Stimulated activated CD4-positive, alpha-beta T cell treated with anti-CD3 and anti-CD28 coated beads, Interleukin-15, amount 100 ng/mL, for 24 hours (primary cell): Measurements from ENCODE around the gene MYOM3.

ENCODE experiments used
- DNase-seq: peaks from one replicate; pipeline ENCODE4 v3.0.0-alpha.2; 2020

MYOM3 gene

DNA sequence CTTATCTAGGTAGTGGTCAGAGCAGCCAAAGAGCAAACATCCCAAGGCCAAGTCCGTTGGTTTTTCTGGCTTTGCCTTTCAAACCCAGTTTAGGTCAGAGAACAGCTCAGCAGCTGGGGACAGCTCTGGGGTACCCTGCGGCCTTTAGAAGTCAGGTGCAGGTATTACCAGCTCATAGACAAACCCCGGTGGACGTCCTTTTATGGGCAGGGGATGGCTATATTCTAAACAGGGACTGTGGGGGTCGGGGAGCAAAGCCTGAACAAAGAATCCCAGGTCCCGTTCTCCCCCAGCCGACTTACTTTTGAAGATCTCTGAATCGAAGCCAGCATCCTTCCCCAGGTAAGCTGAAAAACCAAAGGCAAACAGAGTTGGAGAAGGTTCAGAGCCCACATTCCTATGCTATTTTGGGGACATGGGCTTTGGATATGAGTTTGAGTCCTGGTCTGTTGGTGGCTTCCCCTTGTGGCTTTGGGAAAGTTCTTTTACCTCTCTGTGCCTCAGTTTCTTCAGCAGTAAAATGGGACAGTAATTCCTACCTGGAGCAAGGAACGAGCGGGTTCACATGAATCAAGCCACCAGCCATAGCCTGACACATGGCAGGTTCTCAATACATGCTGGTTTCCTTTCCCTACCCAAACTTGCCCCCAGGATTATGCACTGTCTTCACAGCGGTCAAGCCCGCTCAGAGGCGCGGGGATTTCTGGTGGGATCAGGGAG lies 16.6 kb downstream of the MYOM3 start:
- DNase-seq: no peak

DNA sequence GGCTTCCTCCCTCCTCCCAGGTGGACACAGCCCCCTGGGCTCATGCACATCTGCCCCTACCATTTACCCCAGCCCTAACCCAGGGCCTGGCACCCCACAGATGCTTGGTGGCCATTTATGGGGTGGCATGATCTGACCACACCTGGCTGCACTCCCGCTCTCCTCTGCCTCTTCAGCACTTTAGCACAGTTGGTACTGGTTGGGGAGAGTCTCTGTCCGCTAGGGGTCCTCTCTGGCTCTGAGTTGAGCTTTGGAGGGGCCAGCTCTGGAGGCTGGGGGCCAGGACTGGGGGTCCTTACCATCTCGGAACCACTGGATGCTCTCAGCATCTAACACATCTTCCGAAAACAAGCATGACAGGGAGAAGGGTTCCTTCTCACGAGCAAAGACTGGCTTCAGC lies 17.4 kb downstream of the MYOM3 start:
- DNase-seq: no peak

DNA sequence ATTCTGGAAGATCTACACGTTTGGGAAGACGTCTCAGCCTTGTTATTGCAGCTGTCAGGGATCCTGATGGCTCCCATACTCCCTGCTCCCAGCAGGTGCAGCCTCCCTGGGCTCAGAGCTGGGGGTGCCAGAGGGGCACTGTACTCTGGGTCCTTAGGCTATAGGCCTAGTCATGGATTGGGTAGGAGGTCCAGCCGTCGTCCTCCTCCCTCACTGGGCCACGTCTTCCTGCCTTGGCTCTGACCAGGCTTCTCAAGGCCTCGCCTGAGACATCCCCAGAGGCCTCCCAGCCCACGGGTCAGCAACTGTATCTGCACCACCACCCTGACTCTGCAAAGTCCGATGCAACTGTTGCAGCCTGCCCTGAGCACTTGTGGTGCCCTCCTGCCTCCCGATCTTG lies 18.2 kb downstream of the MYOM3 start:
- no peak for DNase-seq

DNA sequence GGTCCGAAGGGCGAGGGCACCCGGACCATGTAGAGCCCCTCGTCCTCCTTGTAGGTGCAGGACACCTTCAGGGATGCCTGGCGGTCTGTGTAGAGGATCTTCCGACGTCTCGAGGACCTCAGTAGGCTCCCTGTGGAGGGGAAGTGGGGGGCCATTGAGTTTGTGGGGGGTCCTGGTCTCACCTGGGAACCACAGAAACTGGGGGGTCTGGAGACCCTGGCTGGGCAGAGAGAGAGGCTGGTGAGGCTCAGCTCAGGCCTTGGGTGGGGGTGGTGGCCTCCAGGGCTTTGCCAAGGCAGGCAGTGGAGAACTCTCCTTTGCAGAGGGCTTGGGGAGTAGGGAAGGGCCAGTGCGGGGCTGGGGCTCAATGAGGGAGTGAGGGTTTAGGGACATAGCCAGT lies 19.0 kb downstream of the MYOM3 start:
- DNase-seq: no peak

GRCh38 chr1:24091971-24092482 lies 19.9 kb downstream of the MYOM3 start:
- peak; percentile 18 for DNase-seq

DNA sequence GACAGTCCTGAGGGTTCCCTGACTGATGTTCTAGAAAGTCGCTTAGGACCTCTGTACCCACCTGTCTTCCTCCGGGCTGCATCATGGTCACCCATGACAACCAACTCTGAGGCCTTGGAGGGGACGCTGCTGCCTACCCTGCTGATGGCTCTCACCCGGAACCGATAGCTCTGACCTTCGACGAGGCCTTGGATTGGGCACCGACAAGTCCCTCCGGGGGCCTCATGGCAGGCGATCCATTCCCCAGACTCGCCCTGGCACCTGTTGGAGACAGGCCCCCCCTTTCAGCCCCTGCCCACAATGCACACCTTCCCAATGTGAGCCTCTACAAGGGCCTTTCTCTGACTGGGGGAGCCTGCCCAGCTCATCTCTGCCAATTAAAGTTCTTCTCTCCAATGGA lies 21.2 kb downstream of the MYOM3 start:
- DNase-seq: no peak

DNA sequence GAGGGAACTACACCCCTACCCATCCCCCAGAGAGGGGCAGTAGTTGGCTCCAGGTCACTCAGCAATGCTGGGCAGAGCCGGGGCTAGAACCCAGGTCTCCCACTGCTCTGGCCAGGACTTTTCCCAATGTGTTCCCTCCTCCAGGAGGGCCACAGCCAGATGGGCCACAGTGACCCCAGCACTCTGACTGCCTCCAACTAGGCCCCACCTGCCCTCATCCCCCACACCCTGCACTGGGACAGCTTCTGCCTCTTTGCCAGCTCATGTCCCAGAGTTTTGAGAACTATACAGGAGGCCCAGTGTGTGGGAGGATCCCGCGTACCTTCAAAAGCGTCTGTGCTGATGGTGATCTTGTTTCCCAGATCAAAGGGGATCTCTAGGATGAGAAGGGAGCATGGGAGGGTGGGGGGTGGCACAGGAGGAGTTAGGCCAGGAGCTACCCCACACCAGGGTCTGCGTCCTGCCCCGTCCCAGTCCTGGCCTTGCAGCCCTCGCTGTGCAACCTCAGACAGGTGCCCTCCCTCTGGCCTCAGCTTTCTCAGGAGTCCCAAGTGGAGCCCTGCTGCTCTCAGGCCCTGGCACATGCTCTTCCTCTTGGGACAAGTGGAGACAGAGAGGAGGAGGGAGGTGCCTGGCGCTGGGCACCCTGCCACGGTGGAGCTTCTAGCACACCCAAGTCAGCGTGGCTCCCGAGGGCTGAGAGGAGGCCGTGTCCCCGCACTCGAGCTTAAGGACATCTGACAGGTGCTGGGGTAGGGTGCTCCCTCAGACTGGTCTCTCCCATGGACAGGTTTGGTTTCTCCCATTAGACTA lies 22.0 kb downstream of the MYOM3 start:
- DNase-seq: no peak

DNA sequence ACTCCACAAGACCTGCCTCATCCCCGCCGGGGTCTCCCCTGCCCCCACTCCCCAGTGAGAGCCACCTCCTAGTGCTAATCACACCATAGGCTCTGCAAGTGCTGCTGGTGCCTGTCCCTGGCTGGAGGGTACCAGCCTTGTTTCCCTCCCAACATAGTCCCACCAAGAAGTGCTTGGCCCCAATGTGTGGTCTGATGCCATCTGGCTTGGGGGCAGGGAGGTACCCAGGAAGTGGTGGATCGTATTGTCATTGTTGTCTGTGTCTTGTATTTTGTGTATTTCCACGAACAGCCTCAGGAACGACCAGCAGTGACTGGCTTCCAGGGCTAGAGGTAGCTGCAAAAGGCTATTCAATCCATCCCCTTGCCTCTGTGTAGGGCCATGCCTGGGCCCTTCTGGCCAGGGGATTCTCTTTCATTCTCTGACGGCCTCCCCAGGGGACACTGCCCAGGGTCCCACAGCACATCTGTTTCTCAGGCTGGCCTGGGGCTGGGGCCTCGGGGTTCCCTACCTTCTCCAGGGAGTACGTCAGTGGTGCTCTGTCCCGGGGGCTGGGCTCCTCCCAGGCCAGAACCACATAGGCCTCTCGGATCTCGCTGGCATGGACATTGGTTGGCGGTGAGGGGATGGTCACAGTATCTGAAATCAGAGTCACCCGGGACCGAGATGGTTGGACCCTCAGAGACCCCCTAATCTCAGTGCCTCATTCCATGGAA lies 22.8 kb downstream of the MYOM3 start:
- DNase-seq: no peak

DNA sequence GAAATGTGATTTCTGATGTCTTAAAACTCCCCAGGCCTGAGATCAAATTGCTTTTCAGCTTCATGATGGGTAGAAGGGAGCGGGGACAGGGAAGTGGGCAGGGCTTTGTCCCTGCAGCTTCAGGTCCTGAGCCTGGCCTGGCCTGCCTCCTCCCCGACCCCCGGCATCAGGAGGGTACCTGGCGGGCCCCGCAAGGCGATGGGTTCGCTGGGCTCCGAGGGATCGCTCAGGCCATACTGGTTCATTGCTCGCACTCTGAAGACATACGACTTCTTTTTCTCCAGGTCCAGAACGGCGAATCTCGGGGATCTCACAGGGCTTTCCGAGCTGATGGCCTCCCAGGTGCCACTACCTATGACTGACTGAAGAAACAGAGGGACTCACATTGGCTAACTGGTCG lies 25.5 kb downstream of the MYOM3 start:
- no peak for DNase-seq

DNA sequence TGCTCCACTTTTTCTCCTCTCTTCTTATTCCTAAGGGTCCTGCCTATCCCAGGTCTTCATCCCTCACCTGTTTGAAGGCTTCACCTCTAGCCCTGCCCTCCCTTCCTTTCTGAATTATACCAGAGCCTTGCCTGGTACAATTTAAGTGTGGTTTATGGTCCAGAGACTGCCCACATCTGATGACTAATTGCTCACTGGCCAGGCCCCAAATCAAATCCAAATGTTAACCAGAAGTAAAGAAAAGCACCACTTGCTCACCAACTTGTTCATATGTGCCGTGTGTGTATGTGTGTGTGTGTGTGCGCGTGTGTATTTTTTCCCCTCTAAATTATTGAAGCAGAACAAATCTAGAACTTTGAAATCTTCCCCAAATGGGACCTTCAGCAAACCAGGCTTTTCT lies 26.4 kb downstream of the MYOM3 start:
- DNase-seq: no peak

GRCh38 chr1:24085007-24085406 lies 26.9 kb downstream of the MYOM3 start:
- no peak for DNase-seq

GRCh38 chr1:24084050-24084449 lies 27.9 kb downstream of the MYOM3 start:
- DNase-seq: no peak

DNA sequence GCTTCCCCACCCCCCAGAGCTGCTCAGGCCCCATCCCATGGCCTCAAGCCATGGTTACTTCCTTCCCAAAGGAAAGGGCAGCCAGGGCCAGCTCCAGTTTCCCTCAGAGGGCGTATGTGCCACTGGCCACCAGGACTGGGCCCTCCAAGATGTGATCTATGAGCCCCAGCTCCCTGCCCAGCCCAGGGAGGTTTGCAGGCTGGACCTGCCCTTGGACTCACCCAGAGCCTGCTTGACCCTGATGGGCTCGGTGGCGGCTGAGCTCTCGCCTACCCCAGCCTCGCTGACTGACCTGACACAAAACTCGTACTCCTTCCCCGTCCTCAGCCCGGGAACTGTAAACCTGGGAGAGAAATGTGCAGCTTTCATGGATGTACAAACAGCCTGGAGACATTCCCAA lies 29.6 kb downstream of the MYOM3 start:
- DNase-seq: no peak

GRCh38 chr1:24081190-24081589 lies 30.7 kb downstream of the MYOM3 start:
- DNase-seq: no peak

GRCh38 chr1:24080131-24080530 lies 31.8 kb downstream of the MYOM3 start:
- no peak for DNase-seq

DNA sequence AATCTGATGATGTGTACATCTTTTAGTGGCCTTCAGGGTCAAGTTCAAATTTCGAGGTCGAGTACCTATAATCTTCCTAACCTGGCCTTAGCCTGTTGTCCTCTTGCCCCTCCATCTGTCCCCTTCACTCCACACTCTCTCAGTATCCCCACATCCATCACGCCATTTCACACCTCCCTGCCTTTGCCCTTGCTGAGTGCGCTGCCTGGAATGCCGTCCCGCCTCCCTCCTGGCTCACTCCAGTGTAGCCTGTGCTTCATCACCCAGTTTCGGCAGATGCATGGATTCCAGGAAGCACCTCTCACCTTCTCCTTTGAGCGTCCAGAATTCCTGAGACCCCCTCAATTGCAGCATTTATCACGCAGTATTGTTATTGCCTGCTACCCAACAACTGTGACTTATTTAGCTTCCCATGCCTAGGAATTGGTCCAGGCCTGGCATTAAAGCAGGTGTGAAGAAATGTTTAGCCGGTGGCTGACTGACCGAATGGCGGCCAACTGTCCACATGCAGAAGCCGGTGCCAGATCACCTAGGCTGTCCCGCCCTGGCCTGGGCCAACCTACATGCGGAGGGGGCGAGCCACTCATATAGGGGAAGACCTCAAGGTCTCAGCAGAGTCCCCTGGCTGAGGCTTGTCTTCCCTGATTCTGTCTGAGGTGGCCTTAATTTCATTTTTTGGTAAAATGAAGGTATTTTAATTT lies 34.5 kb downstream of the MYOM3 start:
- DNase-seq: no peak

GRCh38 chr1:24075946-24076345 lies 36.0 kb downstream of the MYOM3 start:
- DNase-seq: no peak

DNA sequence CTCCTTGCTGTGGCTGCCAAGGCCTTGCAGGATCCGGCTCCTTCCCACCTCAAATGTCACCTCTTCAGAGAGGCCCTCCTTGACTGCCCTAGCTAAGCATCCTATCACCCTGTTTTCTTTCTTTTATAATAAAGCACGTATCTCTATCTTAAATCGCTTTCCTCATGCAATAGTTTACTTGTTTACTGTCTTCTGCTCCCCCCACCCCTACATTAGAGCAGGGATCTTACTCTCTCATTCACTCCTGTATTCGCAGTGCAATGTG lies 36.4 kb downstream of the MYOM3 start:
- no peak for DNase-seq

DNA sequence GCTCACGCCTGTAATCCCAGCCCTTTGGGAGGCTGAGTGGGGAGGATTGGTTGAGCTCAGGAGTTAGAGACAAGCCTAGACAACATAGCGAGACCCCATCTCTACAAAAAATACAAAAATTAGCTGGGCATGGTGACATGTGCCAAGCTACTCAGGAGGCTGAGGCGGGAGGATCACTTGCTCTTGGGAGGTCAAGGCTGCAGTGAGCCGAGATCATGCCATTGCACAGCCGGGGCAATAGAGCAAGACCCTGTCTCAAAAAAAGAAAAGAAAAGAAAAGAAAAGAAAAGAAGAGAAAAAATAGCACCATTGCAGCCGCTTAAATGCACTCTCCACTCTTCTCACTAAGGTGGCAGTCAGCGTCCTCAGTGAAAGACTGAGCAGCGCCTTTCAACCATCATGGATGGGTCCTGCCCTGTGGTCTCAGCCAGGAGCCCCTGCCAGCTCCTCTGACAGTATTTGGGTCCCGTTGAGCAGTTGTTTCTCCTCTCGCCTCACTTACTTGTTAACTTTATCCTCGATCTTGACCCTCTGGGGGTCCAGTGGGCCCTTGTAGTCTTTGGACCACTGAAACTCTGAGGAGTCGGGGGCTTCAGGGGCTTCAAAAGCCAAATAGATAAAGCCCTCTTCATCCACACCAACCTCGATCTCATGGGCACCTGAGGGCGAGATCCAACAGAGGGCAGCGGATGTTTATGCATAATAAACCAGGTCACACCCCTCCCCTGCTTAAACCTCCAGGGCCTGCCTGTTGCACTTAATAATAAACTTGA lies 36.9 kb downstream of the MYOM3 start:
- no peak for DNase-seq

DNA sequence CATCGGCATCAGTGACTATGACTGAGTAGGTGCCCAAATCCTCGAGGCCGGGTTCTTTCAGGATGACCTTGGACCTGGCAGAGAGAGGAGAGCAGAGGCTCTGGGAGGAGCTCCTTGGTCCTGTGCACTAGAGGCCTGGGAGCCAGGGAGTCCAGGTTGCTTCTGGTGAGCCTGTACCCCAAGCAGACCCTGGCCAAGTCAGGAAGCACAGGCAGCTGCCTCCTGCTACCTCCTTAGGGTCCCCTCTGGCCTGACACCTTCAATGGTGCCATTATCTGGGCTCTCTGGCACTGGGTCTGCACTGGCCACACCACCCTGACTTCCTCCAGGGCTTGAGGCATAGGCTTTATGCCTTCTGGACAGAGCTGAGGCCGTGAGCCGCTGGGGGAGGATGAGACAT lies 37.7 kb downstream of the MYOM3 start:
- DNase-seq: no peak

DNA sequence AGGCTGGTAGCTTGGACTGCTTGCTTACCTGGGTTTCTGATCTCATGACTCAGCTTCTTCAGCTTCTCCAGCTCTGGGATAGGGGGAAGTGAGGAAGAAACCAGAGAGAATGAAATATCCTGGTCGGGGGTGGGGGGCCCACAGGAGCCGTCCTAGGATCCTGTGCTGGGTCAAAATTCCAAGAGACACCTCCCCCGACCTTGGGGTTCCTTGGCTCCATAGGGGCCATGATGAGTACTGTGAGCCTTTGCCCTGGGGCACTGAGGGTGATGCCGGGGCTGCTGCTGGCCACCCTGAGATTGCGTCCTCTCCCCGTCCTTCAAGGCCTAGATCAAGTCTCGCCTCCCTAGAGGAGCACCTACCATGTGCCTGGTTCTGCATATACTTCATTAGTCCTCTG lies 40.0 kb downstream of the MYOM3 start:
- no peak for DNase-seq

GRCh38 chr1:24070821-24071393 lies 41.0 kb downstream of the MYOM3 start:
- peak; percentile 85 for DNase-seq
